ENCODE results near the gene SLC4A2. TPM values are rescaled to one million over a fixed set of nuclear protein-coding genes. Genes with fewer than 3 reads are reported as not detected.
A peak's percentile ranks its signal among the peaks of the same experiment; 100 is the strongest.
"Not testable (repeated sequence)": the region's sequence is repeated elsewhere in the genome, so short reads cannot be mapped to it uniquely, and the experiment has no call there.

The SLC4A2 gene
- total and polyA plus RNA-seq, 12 donors, result 31.5 to 258 (median 151) TPM

DNA sequence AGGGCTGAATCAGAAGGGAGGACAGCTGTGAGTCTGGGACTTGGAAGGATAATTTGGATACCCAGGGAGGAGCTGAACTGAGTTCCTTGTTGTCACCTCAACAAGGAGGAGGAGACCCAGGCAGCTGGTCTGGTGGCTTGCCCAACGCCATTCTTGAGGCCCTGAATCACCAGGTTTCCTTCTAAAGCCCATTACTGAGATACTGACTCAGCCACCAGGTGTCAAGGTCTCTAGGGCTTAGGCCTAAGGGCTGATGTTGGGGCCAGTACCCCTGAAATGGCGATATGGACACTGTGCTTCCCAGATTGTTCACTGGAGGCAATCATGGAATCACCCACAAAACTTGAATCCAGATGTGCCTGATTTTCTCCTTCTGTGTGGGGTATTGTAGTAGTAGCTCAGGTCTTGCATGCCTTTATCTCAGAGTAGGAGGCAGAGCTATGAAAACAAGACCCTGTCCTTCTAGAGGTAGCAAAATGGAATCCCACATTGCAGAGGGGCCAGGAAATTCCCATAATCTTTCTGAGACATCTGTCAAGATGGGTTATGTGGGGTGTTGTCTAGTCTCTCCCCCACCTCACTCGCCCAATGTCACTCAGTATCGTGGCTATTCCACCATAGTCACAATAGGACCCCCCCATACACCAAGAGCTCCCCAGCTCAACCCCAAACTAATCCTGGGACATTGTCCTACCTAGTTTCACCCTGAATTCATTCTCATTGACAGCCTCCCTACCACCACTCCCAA is 33.3 kb upstream of the SLC4A2 start:
- Histone ChIP-seq H3K9me3 (replicated peaks in 1 of 3) (no peaks in the 10 kb centered on the region), H3K4me3 (no peak overlapping the region), H3K4me1 (replicated peaks in 1 of 2) (peaks cover 6 to 16% of the 10 kb centered on the region in 2 donors), H3K27ac (no peak overlapping the region), H3K36me3 (replicated peaks in 1 of 2) (no peaks in the 10 kb centered on the region), H3K27me3 (no peaks in the 10 kb centered on the region)
- no peak for TF ChIP-seq POLR2A (IDR thresholded peaks at IDR 0.05)
- TF ChIP-seq, protein P1, sequence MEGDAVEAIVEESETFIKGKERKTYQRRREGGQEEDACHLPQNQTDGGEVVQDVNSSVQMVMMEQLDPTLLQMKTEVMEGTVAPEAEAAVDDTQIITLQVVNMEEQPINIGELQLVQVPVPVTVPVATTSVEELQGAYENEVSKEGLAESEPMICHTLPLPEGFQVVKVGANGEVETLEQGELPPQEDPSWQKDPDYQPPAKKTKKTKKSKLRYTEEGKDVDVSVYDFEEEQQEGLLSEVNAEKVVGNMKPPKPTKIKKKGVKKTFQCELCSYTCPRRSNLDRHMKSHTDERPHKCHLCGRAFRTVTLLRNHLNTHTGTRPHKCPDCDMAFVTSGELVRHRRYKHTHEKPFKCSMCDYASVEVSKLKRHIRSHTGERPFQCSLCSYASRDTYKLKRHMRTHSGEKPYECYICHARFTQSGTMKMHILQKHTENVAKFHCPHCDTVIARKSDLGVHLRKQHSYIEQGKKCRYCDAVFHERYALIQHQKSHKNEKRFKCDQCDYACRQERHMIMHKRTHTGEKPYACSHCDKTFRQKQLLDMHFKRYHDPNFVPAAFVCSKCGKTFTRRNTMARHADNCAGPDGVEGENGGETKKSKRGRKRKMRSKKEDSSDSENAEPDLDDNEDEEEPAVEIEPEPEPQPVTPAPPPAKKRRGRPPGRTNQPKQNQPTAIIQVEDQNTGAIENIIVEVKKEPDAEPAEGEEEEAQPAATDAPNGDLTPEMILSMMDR (IDR thresholded peaks at IDR 0.05), result no peak
- DNase-seq, result no peak
- 83 to 91% (median 86%) methylated on average over 3 to 4 of the region's 4 CpGs for WGBS, 4 donors
- intact Hi-C loops (cut with DNase I), result no loop called here

DNA sequence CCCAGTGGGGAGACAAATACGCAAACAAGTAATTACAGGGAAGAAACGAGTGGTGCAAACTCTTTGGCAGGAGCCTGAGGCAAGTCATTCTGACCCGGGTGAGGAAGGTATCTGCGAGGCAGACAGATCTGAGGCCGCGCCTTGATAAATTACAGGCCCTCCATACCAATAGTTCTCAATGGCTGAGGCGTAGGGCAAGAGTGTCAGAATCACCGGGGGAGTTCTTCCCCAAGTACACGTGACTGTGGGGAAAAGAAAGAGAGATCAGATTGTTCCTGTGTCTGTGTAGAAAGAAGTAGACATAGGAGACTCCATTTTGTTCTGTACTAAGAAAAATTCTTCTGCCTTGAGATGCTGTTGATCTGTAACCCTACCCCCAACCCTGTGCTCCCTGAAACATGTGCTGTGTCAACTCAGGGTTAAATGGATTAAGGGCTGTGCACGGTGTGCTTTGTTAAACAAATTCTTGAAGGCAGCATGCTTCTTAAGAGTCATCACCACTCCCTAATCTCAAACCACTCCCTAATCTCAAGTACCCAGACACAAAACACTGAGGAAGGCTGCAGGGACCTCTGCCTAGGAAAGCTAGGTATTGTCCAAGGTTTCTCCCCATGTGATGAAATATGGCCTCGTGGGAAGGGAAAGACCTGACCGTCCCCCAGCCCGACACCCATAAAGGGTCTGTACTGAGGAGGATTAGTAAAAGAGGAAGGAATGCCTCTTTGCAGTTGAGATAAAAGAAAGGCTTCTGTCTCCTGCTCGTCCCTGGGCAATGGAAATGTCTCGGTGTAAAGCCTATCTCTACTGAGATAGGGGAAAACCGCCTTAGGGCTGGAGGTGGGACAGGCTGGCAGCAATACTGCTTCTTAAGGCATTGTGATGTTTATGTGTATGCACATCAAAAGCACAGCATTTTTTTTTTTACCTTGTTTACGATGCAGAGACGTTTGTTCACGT is 32.3 kb upstream of the SLC4A2 start:
- Histone ChIP-seq H3K4me1 (replicated peaks in 1 of 2) (peaks cover 6 to 16% of the 10 kb centered on the region in 2 donors), H3K27ac (peak overlapping the region in 1 of 5 donors; percentile 81)
- 47 to 52% (median 50%) methylated on average over 19 of the region's 19 CpGs for WGBS, 4 donors
- H3K27me3 ChIP-seq; H3K9me3 ChIP-seq (replicated peaks in 1 of 3); DNase-seq; H3K36me3 ChIP-seq (replicated peaks in 1 of 2); H3K4me3 ChIP-seq; intact Hi-C loops (cut with DNase I): not testable (repeated sequence)

DNA sequence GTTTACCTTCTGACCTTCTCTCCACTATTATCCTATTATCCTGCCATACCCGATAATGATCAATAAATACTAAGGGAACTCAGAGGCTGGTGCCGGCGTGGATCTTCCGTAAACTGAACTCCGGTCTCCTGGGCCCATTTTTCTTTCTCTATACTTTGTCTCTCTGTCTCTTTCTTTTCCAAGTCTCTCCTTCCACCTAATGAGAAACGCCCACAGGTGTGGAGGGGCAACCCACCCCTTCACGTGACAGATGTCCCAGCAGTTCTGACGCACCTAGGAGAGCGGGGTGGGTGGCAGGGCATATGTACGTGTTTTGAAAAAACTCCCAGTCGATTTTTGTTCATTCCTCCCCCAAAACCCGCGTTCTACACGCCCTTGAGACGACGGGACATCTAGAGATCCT is 31.7 kb upstream of the SLC4A2 start:
- intact Hi-C loops (cut with DNase I); H3K9me3 ChIP-seq (replicated peaks in 1 of 3); H3K27me3 ChIP-seq; H3K36me3 ChIP-seq (replicated peaks in 1 of 2); DNase-seq: not testable (repeated sequence)
- H3K4me3 ChIP-seq, result peak overlapping the region in 1 of 4 donors; percentile 69
- H3K4me1 ChIP-seq (replicated peaks in 1 of 2), result peaks cover 6 to 16% of the 10 kb centered on the region in 2 donors
- H3K27ac ChIP-seq, result peak overlapping the region in 2 of 5 donors; percentile 67 to 81
- WGBS, 4 donors, result 8 to 11% (median 9%) methylated on average over 16 of the region's 16 CpGs

DNA sequence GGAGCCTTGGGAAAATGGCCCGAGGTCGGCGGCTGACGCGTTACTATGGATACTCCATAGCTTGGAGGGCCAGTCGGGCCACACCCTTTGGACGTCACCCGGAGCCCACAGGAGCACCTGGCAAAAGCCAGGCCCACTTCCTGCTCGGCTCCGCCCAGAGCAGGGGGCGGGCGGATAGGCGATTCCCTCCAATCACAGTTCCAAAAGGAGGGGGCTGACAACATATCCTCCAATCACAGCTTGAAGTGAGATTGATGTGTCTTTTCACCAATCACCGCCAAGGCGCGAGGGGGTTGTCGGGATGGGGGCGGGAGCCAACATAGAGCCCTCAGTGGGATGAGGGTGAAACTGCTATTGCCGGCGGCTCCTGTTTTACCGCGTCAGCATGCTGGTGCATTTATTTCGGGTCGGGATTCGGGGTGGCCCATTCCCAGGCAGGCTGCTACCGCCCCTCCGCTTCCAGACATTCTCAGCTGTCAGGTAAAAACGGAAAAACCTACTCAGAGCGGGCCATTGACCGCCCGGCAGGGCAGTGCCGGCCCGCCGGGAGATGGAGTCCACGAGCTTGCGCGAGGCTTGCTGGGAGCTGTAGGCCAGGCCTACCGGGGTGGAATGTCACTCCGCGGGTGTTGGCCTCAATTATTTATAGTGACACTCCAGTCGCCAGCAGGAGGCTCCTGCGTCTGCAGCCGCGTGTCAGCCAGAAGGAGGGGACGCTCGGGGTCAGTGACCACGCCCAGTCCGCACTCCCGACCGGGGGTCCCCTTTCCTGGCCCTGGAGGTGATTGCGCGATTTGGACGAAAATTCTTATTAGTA is 31.1 kb upstream of the SLC4A2 start, which contains the start of gene ABCB8:
TSS of gene ABCB8 (plus strand) at position 320 of the 817 bp plus-strand sequence. CDS start at position 386, 66 bp downstream.
- TF ChIP-seq, protein P1 (IDR thresholded peaks at IDR 0.05), result peak in 4 of 6 experiments; percentile 39 to 64 (median 53)
- peak; percentile 26 to 61 for TF ChIP-seq POLR2A (IDR thresholded peaks at IDR 0.05)
- H3K9me3 ChIP-seq (replicated peaks in 1 of 3), result no peaks in the 10 kb centered on the region
- H3K36me3 ChIP-seq (replicated peaks in 1 of 2), result no peaks in the 10 kb centered on the region
- intact Hi-C loops (cut with DNase I), result no loop called here
- no peaks in the 10 kb centered on the region for H3K27me3 ChIP-seq
- 0 to 1% (median 1%) methylated on average over 23 to 53 of the region's 53 CpGs for WGBS, 4 donors
- H3K27ac ChIP-seq, result peak within 1 kb of the TSS; percentile 22 to 84 (median 69)
- peak; percentile 97 to 100 (median 100) for DNase-seq
- peak within 1 kb of the TSS in 3 of 4 donors; percentile 57 to 90 (median 69) for H3K4me3 ChIP-seq
- H3K4me1 ChIP-seq (replicated peaks in 1 of 2), result peaks cover 6 to 16% of the 10 kb centered on the region in 2 donors
